ENCODE results near the gene SUGP2.

SUGP2 gene

GRCh38 chr19:18985257-18985656 lies 48.1 kb downstream of the SUGP2 start:
- TF ChIP-seq YY1 (IDR thresholded peaks at IDR 0.05; ENCODE audit: low read depth) = no peak
- no peak for TF ChIP-seq TCF12 (IDR thresholded peaks at IDR 0.05; ENCODE audit: low read depth)
- TF ChIP-seq CREB1 (IDR thresholded peaks at IDR 0.05; ENCODE audit: low read depth) = no peak
- TF ChIP-seq, protein P1, sequence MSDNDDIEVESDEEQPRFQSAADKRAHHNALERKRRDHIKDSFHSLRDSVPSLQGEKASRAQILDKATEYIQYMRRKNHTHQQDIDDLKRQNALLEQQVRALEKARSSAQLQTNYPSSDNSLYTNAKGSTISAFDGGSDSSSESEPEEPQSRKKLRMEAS (IDR thresholded peaks at IDR 0.05) = no peak
- TF ChIP-seq NFIC (IDR thresholded peaks at IDR 0.05) = no peak

DNA sequence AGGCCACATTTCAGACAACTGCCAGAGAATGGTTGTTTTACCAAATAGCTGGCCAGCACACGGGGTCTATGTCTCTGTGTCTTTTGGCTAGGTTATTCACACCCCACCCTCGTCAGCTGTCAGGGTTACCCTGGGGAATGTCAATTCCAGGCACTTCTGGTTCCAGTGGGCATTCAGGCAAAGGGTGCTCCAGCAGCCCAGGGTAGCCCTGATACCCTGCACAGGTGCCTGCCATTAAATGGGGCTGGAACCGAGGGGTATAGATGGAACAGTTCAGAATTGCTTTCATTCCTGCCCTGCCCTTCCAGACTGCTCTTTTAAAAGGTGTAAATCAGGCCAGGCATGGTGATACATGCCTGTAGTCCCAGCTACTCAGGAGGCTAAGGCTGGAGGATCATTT lies 49.1 kb downstream of the SUGP2 start:
- TF ChIP-seq NFIC (IDR thresholded peaks at IDR 0.05) = no peak
- TF ChIP-seq, protein P1 (IDR thresholded peaks at IDR 0.05) = no peak

DNA sequence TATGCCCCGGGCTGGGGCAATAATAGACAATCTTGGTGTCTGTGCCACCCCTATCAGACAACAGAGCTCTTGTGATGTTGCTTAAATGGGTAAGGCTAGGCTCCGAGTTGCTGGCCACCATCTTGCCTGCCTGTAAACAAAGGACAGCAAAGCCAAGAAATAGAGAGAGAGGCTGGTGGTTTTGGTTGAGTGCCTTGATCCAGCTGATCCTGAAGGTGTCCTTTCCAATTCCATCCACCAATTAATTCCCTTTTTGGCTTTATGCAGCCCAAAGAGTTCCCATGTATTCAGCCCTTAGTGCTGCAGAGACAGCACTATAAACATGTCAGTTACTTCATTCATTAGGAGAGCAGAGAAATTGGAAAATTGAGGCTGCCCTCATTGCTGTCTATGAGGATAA lies 50.6 kb downstream of the SUGP2 start:
- no peak for TF ChIP-seq EGR1 (IDR thresholded peaks at IDR 0.05)
- TF ChIP-seq TEAD4 (IDR thresholded peaks at IDR 0.05) = no peak
- TF ChIP-seq, protein P2, sequence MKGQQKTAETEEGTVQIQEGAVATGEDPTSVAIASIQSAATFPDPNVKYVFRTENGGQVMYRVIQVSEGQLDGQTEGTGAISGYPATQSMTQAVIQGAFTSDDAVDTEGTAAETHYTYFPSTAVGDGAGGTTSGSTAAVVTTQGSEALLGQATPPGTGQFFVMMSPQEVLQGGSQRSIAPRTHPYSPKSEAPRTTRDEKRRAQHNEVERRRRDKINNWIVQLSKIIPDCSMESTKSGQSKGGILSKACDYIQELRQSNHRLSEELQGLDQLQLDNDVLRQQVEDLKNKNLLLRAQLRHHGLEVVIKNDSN (IDR thresholded peaks at IDR 0.05) = no peak
- no peak for TF ChIP-seq ZBTB7A (IDR thresholded peaks at IDR 0.05; ENCODE audit: low read depth)
- TF ChIP-seq CEBPB (IDR thresholded peaks at IDR 0.05) = no peak
- no peak for TF ChIP-seq RAD21 (IDR thresholded peaks at IDR 0.05; ENCODE audit: low read depth)
- TF ChIP-seq, protein P3, sequence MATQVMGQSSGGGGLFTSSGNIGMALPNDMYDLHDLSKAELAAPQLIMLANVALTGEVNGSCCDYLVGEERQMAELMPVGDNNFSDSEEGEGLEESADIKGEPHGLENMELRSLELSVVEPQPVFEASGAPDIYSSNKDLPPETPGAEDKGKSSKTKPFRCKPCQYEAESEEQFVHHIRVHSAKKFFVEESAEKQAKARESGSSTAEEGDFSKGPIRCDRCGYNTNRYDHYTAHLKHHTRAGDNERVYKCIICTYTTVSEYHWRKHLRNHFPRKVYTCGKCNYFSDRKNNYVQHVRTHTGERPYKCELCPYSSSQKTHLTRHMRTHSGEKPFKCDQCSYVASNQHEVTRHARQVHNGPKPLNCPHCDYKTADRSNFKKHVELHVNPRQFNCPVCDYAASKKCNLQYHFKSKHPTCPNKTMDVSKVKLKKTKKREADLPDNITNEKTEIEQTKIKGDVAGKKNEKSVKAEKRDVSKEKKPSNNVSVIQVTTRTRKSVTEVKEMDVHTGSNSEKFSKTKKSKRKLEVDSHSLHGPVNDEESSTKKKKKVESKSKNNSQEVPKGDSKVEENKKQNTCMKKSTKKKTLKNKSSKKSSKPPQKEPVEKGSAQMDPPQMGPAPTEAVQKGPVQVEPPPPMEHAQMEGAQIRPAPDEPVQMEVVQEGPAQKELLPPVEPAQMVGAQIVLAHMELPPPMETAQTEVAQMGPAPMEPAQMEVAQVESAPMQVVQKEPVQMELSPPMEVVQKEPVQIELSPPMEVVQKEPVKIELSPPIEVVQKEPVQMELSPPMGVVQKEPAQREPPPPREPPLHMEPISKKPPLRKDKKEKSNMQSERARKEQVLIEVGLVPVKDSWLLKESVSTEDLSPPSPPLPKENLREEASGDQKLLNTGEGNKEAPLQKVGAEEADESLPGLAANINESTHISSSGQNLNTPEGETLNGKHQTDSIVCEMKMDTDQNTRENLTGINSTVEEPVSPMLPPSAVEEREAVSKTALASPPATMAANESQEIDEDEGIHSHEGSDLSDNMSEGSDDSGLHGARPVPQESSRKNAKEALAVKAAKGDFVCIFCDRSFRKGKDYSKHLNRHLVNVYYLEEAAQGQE (IDR thresholded peaks at IDR 0.05; ENCODE audit: low read depth) = no peak
- no peak for TF ChIP-seq YY1 (IDR thresholded peaks at IDR 0.05; ENCODE audit: low read depth)
- TF ChIP-seq NFIC (IDR thresholded peaks at IDR 0.05) = no peak
- TF ChIP-seq, protein P1 (IDR thresholded peaks at IDR 0.05) = no peak

DNA sequence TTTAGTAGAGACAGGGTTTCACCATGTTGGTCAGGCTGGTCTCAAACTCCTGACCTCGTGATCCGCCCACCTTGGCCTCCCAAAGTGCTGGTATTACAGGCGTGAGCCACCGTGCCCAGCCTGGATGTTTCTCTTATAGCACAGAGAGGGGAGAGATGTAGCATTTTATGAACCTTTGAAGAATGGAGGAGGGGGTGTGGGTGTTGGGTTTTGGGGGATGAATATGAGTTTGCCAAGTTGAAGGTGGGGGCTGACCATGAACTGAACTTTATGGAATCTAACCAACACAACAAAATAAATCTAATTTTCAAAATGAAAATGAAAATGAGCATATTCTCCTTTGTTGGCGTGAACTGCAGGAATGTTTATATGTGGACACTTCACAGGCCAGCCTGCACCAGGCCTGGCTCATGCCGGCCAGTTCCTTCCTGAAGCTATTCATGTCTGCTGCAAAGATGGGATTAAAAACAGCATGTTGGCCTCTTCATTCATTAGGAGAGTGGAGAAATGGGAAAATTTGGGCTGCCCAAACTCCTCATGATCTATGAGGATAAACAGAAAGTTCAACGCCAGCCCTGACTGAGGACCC lies 52.8 kb downstream of the SUGP2 start:
- TF ChIP-seq CREB1 (IDR thresholded peaks at IDR 0.05; ENCODE audit: low read depth) (no peak), NFIC (IDR thresholded peaks at IDR 0.05) (no peak), EP300 (IDR thresholded peaks at IDR 0.05; ENCODE audit: borderline replicate concordance) (no peak), YY1 (IDR thresholded peaks at IDR 0.05; ENCODE audit: low read depth) (no peak), TCF12 (IDR thresholded peaks at IDR 0.05; ENCODE audit: low read depth) (no peak), TAF1 (IDR thresholded peaks at IDR 0.05; ENCODE audit: low read depth) (no peak), FOXM1 (IDR thresholded peaks at IDR 0.05; ENCODE audit: borderline replicate concordance, low read depth) (no peak), RAD21 (IDR thresholded peaks at IDR 0.05; ENCODE audit: low read depth) (no peak), EGR1 (IDR thresholded peaks at IDR 0.05) (no peak), CEBPB (IDR thresholded peaks at IDR 0.05) (no peak), TEAD4 (IDR thresholded peaks at IDR 0.05) (no peak), ZBTB7A (IDR thresholded peaks at IDR 0.05; ENCODE audit: low read depth) (no peak)
- TF ChIP-seq, protein P1 (IDR thresholded peaks at IDR 0.05) = no peak
- TF ChIP-seq, protein P3 (IDR thresholded peaks at IDR 0.05; ENCODE audit: low read depth) = no peak
- TF ChIP-seq, protein P2 (IDR thresholded peaks at IDR 0.05) = no peak

- no peak for TF ChIP-seq RAD21 (IDR thresholded peaks at IDR 0.05; ENCODE audit: low read depth)
- TF ChIP-seq, protein P1 (IDR thresholded peaks at IDR 0.05) = no peak
- no peak for TF ChIP-seq NFIC (IDR thresholded peaks at IDR 0.05)
- no peak for TF ChIP-seq FOXM1 (IDR thresholded peaks at IDR 0.05; ENCODE audit: borderline replicate concordance, low read depth)
- TF ChIP-seq CREB1 (IDR thresholded peaks at IDR 0.05; ENCODE audit: low read depth) = no peak
- no peak for TF ChIP-seq ZBTB7A (IDR thresholded peaks at IDR 0.05; ENCODE audit: low read depth)
- TF ChIP-seq, protein P2 (IDR thresholded peaks at IDR 0.05) = no peak
Observed at GRCh38 chr19:18978616-18979015, 54.7 kb downstream of the SUGP2 start.

Measured in Ishikawa (cell line).